ENCODE data around the gene MOCOS. TPM values are rescaled to one million over a fixed set of nuclear protein-coding genes. Genes with fewer than 3 reads are reported as not detected.

The MOCOS gene
- total and polyA plus RNA-seq, 2 of the 8 experiments (the other 6 are each of a cell fraction or from before 2014, with no cell fraction given) = 4.7 to 5.8 TPM

GRCh38 chr18:36315736-36316135, 128.4 kb downstream of the MOCOS start (continued):
- TF ChIP-seq CTCF (IDR thresholded peaks at IDR 0.05; ENCODE audit: control extremely low read depth in 1 of 3, insufficient read depth in 1 of 3, low read depth in 1 of 3, low read length in 3 of 3) (no peak), EP300 (IDR thresholded peaks at IDR 0.05; ENCODE audit: borderline replicate concordance in 1 of 2, low read depth in 2 of 2, low read length in 2 of 2) (no peak)

Measured in H1 (cell line).